Suppressor macrophage (primary cell): Measurements from ENCODE around the gene VPS35.
A peak's percentile ranks its signal among the peaks of the same experiment; 100 is the strongest.
"Not testable (repeated sequence)": the region's sequence is repeated elsewhere in the genome, so short reads cannot be mapped to it uniquely, and the experiment has no call there.

Experiments used
- DNase-seq, 4 experiments: peaks; one replicate each; pipeline ENCODE4 v3.0.0-alpha.2; 2020 to 2022

Gene VPS35

GRCh38 chr16:46712911-46713310, 23.9 kb upstream of the VPS35 start:
- DNase-seq, result peak; percentile 31 to 72 (median 52)

DNA sequence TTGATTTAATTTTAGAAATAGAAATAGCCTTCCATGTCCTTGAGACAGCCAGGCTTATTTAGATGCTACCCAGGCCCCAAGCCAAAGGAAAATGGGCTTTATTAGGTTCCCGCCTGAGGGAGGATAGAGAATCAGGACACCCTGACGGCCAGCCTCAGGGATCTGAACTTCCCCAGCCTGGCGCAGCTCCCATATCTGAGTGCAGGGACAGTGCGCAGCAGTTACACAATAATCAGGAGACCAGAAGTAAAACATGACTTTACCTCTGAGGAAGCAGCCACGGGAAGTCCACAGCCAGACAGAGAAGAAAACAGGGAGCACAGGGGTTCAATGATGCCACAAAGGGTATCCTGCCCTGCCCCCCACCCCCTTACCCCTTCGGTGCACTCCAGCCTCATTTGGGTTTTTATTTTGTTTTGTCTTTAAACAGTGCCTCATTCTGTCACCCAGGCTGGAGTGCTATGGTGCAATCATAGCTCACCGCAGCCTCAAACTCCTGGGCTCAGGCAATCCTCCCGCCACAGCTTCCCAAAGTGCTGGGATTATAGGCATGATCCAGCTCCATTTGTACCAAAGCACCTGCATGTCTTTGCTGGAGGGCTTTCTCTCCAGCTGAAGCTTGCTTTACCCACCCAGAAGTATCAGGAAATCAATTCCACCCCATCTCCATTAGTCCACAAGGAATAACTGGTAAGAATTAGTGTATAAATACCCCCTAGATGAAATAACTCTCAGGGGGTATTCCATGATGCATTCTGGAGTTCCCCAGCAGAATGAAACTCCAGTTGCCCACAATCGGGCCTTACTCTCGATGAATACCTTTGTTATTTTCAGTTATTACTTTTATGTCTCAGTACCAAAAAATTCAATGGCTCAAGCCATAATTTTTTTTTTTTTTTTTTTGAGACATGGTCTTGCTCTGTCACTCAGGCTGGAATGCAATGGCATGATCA, 22.4 kb upstream of the VPS35 start:
- DNase-seq, result peak; percentile 60 to 76 (median 73)

DNA sequence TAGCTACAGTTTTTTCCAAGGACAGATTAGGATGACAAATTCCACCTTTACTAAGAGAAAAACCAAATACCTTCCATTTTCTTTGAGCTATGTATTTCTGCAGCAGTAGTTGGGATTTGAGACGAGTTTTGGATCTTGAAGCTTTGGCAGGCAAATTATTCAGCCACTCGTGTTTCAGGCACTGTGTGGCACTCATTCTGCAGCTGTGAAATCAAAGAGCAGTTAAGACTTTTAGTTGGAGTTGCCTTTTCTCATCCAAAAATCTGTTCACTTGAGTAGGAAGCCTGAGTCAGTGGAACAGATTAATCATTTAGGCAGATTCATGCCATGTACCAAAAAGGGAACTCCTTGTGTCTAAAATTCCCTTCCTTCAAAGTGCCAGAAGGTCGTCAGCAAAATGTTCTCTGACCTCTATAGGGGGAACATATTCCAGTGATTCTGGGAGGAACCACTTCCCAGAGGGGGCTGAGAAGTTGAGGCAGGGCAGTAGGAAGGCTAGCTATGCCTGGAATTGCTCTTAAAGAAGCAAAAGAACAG, 20.6 kb upstream of the VPS35 start:
- DNase-seq, result peak; percentile 35 to 74 (median 64)

DNA sequence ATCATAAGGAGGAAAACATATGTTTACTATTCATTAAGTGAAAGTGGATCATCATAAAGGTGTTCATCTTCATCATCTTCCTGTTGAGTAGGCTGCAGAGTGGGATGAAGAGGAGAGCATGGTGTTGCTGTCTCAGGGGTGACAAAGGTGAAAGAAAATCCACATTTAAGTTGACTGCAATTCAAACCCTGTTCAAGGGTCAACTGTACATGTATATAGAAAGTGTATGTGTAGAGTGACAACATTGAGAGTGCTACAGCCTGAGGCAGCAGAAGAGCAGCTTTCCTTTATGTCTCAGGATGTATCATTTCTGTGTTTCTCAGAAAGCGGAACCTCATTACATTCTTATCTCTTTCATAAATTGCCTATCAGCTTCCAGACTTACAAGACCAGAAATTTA, 17.7 kb upstream of the VPS35 start:
- no peak for DNase-seq

GRCh38 chr16:46702030-46702429, 13.1 kb upstream of the VPS35 start:
- DNase-seq, result no peak

- no peak for DNase-seq
Observed at GRCh38 chr16:46701615-46702014, 12.6 kb upstream of the VPS35 start.

GRCh38 chr16:46700048-46700447, 11.1 kb upstream of the VPS35 start:
- no peak for DNase-seq

DNA sequence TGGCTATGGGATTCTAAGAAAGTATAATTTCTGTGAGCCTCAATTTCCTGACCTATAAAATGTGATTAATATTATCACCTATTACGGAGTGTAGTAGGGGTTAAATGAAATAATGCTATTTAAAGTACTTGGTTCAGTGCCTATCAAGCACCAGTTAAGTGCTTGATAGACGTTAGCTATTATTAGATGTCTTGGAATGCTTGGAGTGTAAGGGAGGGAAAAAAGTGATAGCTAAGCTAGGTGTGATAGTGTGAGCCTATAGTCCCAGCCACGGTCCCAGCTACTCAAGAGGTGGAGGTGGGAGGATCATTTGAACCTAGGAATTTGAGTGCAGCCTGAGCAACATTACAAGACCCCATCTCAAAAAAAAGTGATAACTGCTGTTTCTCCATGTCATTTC, 8.0 kb upstream of the VPS35 start:
- no peak for DNase-seq

GRCh38 chr16:46695937-46696336, 7.0 kb upstream of the VPS35 start:
- no peak for DNase-seq

DNA sequence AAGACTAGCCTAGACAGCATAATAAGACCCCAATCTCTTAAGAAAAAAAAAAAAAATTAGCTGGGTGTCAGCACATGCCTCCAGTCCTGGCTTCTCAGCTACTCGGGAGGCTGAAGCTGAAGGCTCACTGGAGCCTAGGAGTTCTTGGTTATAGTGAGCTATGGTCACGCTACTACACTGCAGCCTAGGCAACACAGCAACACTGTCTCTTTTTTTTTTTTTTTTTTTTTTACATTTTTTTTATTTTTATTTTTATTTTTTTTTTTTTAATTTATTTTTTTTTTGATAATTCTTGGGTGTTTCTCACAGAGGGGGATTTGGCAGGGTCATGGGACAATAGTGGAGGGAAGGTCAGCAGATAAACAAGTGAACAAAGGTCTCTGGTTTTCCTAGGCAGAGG, 4.6 kb upstream of the VPS35 start:
- no peak for DNase-seq

GRCh38 chr16:46691726-46692125, 2.7 kb upstream of the VPS35 start:
- no peak for DNase-seq

DNA sequence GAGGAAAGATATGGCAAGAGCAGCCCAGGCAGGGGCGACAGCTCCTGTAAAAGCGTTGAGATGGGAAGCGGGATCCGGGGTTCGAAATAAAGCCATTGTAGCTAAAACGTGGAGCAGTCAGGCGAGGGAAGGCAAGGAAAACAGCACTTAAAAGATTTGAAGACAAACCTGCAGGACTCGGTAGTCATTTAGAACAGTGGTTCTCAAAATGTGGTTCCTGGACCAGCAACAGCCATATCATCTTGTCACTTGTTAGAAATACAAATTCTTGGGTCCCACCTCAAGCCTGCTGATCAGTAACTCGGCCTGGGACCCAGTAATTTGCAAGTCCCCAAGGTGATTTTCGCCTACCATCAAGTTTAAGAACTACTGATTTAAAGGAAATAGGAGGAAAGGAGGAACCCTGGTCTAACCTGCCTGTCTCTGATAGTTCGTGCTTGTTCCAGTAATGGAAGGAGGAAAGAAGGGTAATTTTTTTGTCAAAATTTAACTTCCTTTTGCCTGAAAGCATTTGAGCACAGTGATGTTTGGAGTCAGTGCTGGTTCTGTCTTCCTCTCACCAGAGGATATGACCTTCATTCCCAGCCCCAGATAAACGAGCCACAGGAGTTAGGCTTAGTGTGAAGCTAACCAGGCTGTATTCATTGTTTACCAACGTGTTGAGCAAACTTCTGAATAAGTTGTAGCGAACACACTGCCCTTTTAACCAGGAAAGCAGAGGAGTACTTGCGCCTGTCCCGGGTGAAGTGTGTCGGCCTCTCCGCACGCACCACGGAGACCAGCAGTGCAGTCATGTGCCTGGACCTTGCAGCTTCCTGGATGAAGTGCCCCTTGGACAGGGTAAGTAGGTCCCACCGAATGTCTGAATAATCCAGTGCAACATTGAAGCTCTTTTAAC, 1.6 kb upstream of the VPS35 start:
- peak; percentile 24 to 62 (median 54) for DNase-seq

- DNase-seq, result peak; percentile 98
Observed at GRCh38 chr16:46689365-46690280, 645 bp upstream of the VPS35 start, which contains the start of gene ORC6. TSS of gene ORC6 (plus strand) at chr16:46689659. CDS start at chr16:46689706, 47 bp downstream.

DNA sequence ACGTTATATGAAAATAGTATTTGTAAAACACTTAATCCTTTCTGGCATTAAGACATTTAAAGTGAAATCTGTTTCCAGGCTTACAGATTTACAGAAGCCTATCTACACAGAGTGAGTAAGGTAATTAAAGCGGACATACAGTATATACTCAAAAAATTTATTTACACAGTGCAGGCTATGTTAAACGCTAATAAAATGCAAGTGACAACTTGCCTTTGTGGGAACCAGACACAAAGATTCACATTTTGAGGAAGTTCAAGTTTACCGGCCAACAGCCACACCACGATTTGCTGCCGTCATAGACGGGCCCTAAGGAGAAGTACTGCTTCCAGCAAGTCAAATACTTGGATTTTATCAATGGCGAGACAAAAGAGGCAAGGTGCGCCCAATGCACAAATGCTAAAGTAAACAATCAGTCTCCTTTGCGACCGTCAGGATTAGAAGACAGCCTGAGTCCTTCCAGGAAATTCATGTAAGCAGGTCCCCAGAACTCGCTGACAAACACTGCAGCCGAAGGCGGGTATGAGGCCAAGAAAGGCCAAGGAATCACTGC, 801 bp downstream of the VPS35 start:
- DNase-seq, result peak; percentile 87 to 92 (median 90)

DNA sequence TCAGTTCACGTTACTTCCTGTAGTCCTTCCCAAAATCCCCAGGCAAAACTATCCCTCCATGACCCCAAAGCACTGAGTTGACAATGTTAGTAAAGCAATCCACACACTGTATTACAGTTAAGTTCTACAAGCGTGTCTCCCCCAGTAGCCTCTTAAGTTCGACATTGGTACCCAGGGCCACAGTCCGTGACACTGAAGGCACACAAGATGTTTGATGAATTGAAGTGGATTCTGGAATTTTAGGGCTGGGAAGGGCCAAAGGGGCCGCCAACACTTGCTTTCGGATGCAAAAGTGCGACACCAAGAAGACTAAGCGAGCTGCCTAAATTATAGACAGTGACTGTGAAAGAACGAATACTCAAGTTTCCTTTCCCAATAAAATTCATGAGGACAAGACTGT, 1.5 kb downstream of the VPS35 start:
- peak in 1 of 4 experiments; percentile 5 for DNase-seq

DNA sequence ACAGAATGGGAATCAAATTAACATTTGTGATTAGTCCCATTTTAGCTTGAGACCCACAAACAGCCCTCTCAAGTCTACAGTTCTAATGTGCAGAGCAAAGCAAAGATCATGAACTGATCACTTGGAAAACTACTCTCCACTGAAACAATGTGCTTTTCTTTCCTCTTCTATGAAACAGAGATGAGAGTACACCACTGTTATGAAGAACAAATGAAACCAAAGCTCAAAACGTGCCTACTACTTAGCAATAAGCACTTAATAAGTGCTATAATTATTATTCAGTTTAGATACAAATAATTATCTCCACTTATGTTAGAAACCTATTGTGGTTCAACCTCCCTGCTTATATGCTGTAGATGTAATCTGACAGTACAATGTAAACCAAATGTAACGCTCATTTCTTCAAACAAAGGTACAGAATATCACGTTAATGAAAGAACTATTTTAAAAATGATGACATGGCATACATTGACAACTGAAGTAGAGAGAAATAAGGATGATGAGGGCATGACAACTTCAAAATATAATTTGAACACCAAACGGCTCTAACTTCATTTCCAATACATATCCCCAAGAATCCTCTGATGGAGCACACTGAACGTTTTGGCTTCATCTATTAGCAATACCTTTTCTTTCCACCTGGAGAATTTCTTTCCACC, 2.0 kb downstream of the VPS35 start:
- no peak for DNase-seq

DNA sequence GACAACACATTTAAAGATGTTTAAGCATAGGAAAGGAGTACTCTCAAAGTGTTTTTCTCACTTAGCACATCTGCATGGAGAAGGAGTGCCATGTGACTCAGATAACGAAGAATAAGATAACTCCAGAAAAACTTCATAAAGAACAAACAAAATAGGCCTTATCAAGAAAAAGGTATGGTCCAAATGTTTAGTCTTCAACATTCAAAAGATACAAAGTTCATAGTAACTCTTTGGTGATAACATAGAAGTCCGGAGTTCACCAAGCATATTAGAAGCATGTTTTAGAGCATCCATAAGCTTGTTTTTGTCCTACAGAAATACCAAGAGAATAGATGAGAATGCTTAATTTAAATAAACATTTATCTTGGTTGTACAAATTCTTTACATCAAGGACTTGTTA, 7.1 kb downstream of the VPS35 start:
- not testable (repeated sequence) for DNase-seq

DNA sequence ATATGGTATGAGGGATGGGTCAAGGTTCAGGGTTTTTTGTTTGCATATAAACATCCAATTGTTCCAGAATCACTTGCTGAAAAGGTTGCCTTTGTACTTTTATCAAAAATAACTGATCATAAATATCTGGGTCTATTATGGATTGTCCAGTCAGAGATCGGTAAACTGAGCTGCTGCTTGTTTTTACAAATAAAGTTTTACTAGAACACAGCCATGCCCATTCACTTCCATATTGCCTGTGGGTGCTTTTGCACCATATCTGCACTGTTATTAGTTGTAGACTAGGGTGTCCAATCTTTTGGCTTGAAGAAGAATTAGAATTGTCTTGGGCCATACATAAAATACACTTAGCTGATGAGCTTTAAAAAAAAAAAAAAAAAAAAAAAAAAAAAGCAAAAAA, 11.0 kb downstream of the VPS35 start:
- DNase-seq, result not testable (repeated sequence)

DNA sequence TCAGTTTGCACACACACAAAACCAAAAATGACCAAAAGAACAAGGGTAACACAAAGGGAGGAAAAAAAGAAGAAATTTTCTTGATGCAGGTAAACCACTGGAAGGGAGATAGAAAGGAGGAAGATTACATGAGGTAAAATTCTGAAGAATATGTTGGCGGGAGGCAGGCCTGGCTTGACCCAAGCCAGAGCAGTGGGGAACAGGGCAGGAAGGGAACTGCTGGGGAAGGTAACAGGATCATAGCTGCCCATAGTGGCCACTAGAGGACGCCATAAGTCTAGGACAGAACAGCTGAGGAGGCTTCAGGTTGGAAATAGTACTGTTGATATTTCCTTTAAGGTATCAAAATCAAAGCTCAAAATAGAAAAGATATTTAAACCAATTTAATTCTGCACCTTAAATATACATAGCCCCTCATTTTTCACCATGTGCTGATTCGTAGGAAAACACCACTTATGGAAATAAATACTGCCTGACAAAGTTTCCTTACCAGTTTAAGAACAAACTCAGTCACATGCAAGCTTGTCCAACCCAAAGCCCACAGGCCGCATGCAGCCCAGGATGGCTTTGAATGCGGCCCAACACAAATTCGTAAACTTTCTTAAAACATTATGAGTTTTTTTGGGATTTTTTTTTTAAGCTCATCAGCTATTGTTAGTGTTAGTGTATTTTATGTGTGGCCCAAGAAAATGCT, 15.5 kb downstream of the VPS35 start:
- peak; percentile 74 to 87 (median 76) for DNase-seq

GRCh38 chr16:46662123-46662522, 26.9 kb downstream of the VPS35 start:
- no peak for DNase-seq
